HG02678 (cell line): ENCODE measurements around the gene TENT5C.

Experiments
- ATAC-seq: cut with Tn5 transposase; IDR thresholded peaks from one replicate; pipeline ENCODE4 v1.9.1; 2021; ENCODE audit warnings: mild to moderate bottlenecking, moderate library complexity; ENCODE audit not compliant: unreplicated experiment

The TENT5C gene

GRCh38 chr1:117672756-117673155 lies 66.9 kb downstream of the TENT5C start:
- ATAC-seq, result no peak

- no peak for ATAC-seq
These were observed 67.6 kb downstream of the TENT5C start for GRCh38 chr1:117673405-117673804.

GRCh38 chr1:117674521-117675400 lies 68.9 kb downstream of the TENT5C start:
- ATAC-seq, result no peak

- ATAC-seq, result no peak
These were observed 70.1 kb downstream of the TENT5C start for GRCh38 chr1:117675907-117676430.

GRCh38 chr1:117676615-117677130 lies 70.8 kb downstream of the TENT5C start:
- ATAC-seq, result no peak
